HG03378 (cell line): ENCODE data around the gene HSPBAP1.
"Not testable (repeated sequence)": the region's sequence is repeated elsewhere in the genome, so short reads cannot be mapped to it uniquely, and the experiment has no call there.

Experiments used
- ATAC-seq: cut with Tn5 transposase; IDR thresholded peaks from one replicate; pipeline ENCODE4 v1.9.1; 2021; ENCODE audit warnings: mild to moderate bottlenecking, moderate library complexity; ENCODE audit not compliant: unreplicated experiment

HSPBAP1 gene

DNA sequence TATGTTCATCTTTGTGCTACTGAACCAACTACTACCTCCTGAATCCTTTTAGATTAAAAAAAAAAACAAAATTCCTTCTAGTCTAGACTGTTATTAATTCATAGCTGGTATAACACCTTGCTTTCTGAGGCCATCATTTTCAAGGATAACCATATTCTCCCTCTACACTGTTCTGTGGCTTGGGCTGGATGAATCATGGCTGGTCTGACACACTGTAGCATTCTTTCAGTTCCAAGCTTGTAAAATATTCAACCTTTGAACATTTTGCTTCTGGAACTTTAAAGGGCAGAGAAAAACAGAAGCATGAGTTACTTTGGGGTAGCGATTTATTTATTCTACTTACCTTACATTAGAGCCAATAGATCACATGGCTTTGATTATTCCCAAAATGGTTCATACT lies 7.6 kb downstream of the HSPBAP1 start:
- no peak for ATAC-seq

DNA sequence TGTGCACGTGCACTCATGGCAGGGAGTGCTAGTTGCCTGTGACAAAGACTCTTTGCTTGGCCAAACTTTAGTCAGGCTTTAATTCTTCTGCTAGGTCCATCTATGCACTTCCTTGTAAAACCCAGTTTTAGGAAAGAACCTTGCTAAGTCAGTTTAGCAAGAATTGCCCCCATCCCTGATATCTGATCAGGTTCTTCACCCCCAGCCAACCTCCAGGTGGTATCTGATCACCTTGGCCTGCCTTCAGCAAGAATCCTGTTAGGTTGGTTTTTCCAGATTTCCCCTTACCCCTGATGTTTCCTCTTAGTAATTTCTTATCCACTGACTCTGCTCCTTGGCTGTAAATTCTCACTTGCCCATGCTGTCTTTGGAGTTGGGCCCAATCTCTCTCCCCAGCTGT lies 8.4 kb downstream of the HSPBAP1 start:
- no peak for ATAC-seq

GRCh38 chr3:122784436-122784835 lies 9.2 kb downstream of the HSPBAP1 start:
- no peak for ATAC-seq

DNA sequence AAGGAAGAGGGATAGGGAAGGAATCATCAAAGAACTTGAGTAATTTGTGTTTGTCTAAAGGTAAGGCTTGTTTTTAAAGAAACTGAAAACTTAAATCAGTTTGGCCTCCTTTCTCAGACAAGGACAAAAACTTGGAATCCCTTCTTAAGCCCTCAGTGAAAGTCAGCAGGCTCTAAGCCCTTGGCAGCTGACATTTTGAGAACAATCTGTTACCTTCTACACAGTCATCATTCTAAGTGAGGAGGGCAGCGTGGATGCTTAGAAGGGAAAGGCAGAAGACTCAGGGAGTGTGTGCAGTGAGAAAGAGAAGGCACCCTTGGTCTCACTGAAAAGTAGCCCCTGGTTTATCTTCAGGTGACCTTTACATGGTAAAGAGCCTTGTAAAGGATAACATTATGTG lies 10.8 kb downstream of the HSPBAP1 start:
- no peak for ATAC-seq

DNA sequence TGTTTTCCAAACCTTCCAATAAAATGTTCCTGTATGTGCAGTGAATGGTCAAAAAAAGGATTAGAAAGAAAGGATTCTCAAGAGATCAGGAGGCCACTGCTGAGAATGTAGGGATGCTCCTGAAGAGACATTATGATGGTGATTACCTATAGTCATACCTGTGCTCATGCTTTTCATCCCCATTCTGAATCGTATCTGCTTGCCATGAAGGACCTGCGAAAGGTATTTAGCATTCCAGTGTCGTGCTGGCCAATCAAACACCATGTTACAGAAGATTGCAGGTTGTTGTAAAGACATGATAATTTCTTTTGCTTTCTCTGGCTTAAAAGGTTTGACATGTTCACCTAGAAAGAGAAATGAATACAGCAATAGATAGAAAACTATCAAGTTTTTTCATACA lies 16.1 kb downstream of the HSPBAP1 start:
- no peak for ATAC-seq

GRCh38 chr3:122776675-122777468 lies 16.8 kb downstream of the HSPBAP1 start:
- ATAC-seq = no peak

DNA sequence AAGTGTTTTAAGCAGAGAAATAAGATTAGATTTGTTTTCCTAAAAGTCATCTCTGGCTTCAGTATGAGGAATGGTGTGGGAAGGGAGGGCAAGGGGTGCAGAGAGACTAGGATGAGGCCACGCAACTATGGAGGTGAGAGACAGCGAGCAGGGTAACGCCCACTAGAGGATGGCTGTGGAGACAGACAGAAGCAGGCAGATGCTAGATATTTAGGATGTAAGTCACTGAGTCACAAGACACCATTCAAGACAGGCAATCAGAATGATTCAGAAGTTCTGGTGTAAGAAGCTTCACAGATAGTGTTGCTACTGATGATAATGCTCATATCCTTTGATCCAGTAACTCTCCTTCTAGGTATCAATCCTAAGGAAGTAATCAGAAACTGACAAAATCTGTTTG lies 19.1 kb downstream of the HSPBAP1 start:
- ATAC-seq = no peak

GRCh38 chr3:122773944-122774509 lies 19.6 kb downstream of the HSPBAP1 start:
- no peak for ATAC-seq

- ATAC-seq = no peak
Observed at GRCh38 chr3:122772827-122773226, 20.8 kb downstream of the HSPBAP1 start.

- no peak for ATAC-seq
Observed at GRCh38 chr3:122770521-122771202, 23.0 kb downstream of the HSPBAP1 start.

DNA sequence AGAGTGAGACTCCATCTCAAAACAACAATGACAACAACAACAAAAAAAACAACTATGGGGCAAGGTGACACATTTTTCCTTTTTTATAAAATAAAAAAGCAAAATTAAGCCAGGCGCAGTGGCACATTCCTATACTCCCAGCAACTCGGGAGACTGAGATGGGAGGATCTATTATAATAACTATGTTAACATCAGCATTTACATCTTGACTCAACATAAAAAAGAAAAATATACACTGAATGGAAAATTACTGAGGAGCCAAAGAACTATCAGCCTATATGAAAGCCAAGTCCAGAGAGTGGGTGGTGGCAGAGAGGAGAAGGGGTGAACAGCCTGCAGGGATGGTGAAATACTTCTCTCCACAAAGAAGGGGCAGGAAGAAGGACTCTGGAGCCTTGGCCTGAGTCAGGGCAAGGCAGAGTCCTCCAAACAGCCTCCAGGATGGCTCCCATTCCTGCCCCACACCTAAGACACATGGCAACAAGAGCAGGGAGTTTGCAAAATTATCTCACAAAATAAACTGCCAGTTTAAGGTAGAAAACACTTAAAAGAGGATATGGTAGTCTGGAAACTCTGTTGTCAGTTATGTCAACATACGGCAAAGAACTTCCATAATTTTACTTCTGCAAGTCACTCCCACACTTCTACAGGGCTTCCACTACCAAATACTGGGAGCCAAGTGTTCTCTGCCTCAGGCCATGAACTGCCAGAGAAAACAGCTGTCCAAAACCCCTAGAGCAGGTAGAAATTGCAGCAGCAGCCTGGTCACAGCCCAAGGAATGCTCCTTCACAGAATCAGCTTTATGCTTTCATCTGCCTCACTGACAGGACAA lies 25.9 kb downstream of the HSPBAP1 start:
- ATAC-seq = no peak

GRCh38 chr3:122766430-122766829 lies 27.2 kb downstream of the HSPBAP1 start:
- no peak for ATAC-seq

- no peak for ATAC-seq
Observed at GRCh38 chr3:122760453-122761271, 33.0 kb downstream of the HSPBAP1 start.

GRCh38 chr3:122758877-122759560 lies 34.6 kb downstream of the HSPBAP1 start:
- no peak for ATAC-seq

DNA sequence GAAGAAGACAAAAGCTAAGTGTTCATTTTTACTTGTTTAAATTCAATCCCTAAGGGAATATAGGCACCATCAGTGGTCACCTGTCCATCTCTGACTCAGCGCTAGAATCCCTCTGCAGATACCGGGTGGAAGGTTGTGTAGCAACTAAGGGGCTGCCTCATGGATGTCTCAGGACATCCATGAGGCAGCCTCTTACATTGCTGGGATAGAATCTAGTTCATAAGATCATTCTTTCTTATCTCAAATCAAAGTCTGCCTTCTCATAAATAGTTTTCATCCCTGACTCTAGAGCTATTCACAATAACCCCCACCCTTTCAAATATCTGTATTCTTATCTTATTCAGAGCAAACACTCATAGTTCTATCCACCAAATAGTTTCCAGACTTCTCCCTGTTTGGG lies 38.1 kb downstream of the HSPBAP1 start:
- no peak for ATAC-seq

DNA sequence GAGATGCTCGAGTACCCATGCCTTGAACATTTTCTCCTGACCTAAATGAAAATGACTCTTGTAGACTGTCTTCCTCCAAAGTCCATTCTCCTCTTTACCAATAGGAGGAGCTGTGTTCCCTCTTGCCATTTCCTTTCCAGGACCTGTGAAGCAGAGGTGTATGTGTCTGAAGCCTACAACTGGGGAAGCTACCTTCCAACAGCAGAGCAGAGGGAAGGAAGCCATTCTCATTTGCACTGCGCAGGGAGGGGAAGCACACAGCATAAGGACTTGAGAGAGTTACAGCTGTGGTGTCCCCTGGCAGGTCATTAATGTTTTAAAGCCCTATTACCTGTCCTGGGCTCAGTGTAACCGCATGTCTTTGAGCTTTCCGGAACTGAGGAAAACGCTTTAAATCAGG lies 38.7 kb downstream of the HSPBAP1 start:
- ATAC-seq = peak; percentile 72

DNA sequence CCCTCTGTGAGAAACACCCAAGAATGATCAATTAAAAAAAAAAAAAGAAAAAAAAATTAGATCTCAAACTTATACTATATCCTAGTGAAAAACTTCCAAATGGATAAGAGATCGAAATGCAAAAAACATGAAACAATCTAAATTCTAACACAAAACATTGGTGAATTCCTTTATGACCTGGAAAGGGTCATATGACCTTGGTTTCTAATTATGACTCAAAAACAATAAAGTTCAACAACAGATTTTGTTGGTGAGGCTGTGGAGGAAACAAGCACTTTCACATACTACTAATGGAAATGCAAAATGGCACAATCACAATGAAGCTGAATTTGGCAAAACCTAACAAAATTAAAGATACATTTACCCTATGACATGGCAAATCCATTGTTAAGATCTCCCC lies 45.3 kb downstream of the HSPBAP1 start:
- ATAC-seq = no peak

DNA sequence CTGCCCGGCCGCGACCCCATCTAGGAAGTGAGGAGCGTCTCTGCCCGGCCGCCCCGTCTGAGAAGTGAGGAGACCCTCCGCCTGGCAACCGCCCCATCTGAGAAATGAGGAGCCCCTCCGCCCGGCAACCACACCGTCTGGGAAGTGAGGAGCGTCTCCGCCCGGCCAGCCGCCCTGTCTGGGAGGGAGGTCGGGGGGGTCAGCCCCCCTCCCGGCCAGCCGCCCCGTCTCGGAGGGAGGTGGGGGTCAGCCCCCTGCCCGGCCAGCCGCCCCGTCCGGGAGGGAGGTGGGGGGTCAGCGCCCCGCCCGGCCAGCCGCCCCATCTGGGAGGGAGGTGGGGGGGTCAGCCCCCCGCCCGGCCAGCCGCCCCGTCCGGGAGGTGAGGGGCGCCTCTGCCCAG lies 46.3 kb downstream of the HSPBAP1 start:
- ATAC-seq = not testable (repeated sequence)

DNA sequence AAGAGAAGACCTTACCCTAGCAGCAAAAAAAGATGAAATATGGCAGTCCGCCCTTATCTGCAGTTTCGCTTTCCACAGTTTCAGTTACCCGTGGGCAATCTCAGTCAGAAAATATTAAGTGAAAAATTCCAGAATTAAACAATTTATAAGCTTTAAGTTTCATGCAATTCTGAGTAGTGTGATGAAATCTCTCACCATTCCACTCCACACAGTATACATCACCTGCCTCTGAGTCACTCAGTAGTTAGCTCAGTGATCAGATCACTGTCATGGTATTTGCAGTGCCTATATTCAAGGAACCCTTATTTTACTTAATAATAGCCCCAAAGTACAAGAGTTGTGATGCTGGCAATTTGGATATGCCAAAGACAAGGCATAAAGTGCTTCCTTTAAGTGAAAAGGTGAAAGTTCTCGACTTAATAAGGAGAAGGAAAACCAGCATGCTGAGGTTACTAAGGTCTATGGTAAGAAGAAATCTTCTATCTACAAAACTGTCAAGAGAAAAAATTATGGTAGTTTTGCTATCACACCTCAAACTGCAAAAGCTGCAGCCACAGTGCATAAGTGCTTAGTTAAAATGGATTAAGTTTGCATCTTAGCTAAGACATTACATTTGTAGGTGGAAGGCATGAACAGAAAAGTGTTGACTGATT lies 48.1 kb downstream of the HSPBAP1 start:
- no peak for ATAC-seq
